DMS153 (cell line): Measurements from ENCODE around the gene PKP2.
"Not testable (repeated sequence)": the region's sequence is repeated elsewhere in the genome, so short reads cannot be mapped to it uniquely, and the experiment has no call there.

Experiments used
- DNase-seq: peaks from one replicate; lab custom pipeline; 2025; lab: John Stamatoyannopoulos, UW

Gene PKP2

GRCh38 chr12:32861658-32862057 is 34.9 kb downstream of the PKP2 start:
- DNase-seq = not testable (repeated sequence)

GRCh38 chr12:32860192-32860591 is 36.4 kb downstream of the PKP2 start:
- DNase-seq = no peak

- no peak for DNase-seq
Measured at GRCh38 chr12:32859389-32859788, 37.2 kb downstream of the PKP2 start.

- DNase-seq = no peak
Measured at GRCh38 chr12:32854716-32855115, 41.9 kb downstream of the PKP2 start.

- DNase-seq = no peak
Measured at GRCh38 chr12:32854097-32854496, 42.5 kb downstream of the PKP2 start.

- DNase-seq = no peak
Measured at GRCh38 chr12:32847287-32847686, 49.3 kb downstream of the PKP2 start.

- DNase-seq = no peak
Measured at GRCh38 chr12:32846053-32846452, 50.5 kb downstream of the PKP2 start.

- no peak for DNase-seq
Measured at GRCh38 chr12:32843528-32844095, 53.0 kb downstream of the PKP2 start.

- no peak for DNase-seq
Measured at GRCh38 chr12:32841061-32841460, 55.5 kb downstream of the PKP2 start.

- no peak for DNase-seq
Measured at GRCh38 chr12:32839828-32840227, 56.7 kb downstream of the PKP2 start.

- no peak for DNase-seq
Measured at GRCh38 chr12:32837974-32838373, 58.6 kb downstream of the PKP2 start.

- DNase-seq = no peak
Measured at GRCh38 chr12:32836710-32837109, 59.9 kb downstream of the PKP2 start.

- no peak for DNase-seq
Measured at GRCh38 chr12:32834122-32834521, 62.5 kb downstream of the PKP2 start.

- DNase-seq = no peak
Measured at GRCh38 chr12:32828552-32828951, 68.0 kb downstream of the PKP2 start.

GRCh38 chr12:32828120-32828519 is 68.5 kb downstream of the PKP2 start:
- DNase-seq = no peak

- no peak for DNase-seq
Measured at GRCh38 chr12:32826807-32827412, 69.7 kb downstream of the PKP2 start.

GRCh38 chr12:32824596-32824995 is 72.0 kb downstream of the PKP2 start:
- no peak for DNase-seq

GRCh38 chr12:32822344-32822743 is 74.2 kb downstream of the PKP2 start:
- DNase-seq = no peak

- DNase-seq = no peak
Measured at GRCh38 chr12:32821710-32822109, 74.9 kb downstream of the PKP2 start.

- no peak for DNase-seq
Measured at GRCh38 chr12:32821293-32821692, 75.3 kb downstream of the PKP2 start.

- DNase-seq = no peak
Measured at GRCh38 chr12:32820376-32820931, 76.1 kb downstream of the PKP2 start.

GRCh38 chr12:32819424-32819823 is 77.2 kb downstream of the PKP2 start:
- DNase-seq = no peak

- no peak for DNase-seq
Measured at GRCh38 chr12:32811686-32812392, 84.7 kb downstream of the PKP2 start.
